Stimulated activated memory B cell treated with anti-CD40 and anti-IgM and Interleukin-4, amounts not matched to agents 10 μg/mL and 1 μg/mL and 100 μg/mL, for 72 hours (primary cell): Measurements from ENCODE around the gene CTNNA1.
A peak's percentile ranks its signal among the peaks of the same experiment; 100 is the strongest.

Experiments used
- ATAC-seq: fragments of 150-1000 bp; cut with Tn5 transposase; 2 replicates; pipeline ENCODE4 v1.10.0; 2021
- H3K27ac Mint-ChIP-seq: one replicate; pipeline ENCODE4 v1.8.0; 2022; ENCODE audit warnings: mild to moderate bottlenecking, mixed read lengths
- H3K27me3 Mint-ChIP-seq: one replicate; pipeline ENCODE4 v1.8.0; 2022; ENCODE audit warnings: mixed read lengths
- H3K36me3 Mint-ChIP-seq: one replicate; pipeline ENCODE4 v1.8.0; 2022; ENCODE audit warnings: mixed read lengths
- H3K4me1 Mint-ChIP-seq: one replicate; pipeline ENCODE4 v1.8.0; 2022; ENCODE audit warnings: mixed read lengths
- H3K4me3 Mint-ChIP-seq: one replicate; pipeline ENCODE4 v1.8.0; 2022; ENCODE audit warnings: mild to moderate bottlenecking, moderate library complexity, mixed read lengths
- H3K9me3 Mint-ChIP-seq: one replicate; pipeline ENCODE4 v1.8.0; 2022; ENCODE audit warnings: mixed read lengths

CTNNA1 gene

GRCh38 chr5:138962614-138963370, 209.6 kb downstream of the CTNNA1 start:
- no peak for ATAC-seq
- H3K4me1 Mint-ChIP-seq = no peaks in the 10 kb centered on the region
- H3K4me3 Mint-ChIP-seq = no peak overlapping the region
- no peaks in the 10 kb centered on the region for H3K27me3 Mint-ChIP-seq
- H3K27ac Mint-ChIP-seq = no peak overlapping the region
- no peaks in the 10 kb centered on the region for H3K36me3 Mint-ChIP-seq
- H3K9me3 Mint-ChIP-seq = no peaks in the 10 kb centered on the region

- Mint-ChIP-seq H3K4me1 (peaks cover 7% of the 10 kb centered on the region), H3K27ac (no peak overlapping the region), H3K4me3 (no peak overlapping the region), H3K9me3 (no peaks in the 10 kb centered on the region), H3K27me3 (no peaks in the 10 kb centered on the region), H3K36me3 (peaks cover 4% of the 10 kb centered on the region)
- no peak for ATAC-seq
Measured at GRCh38 chr5:138963763-138964371, 210.6 kb downstream of the CTNNA1 start.

- Mint-ChIP-seq H3K9me3 (no peaks in the 10 kb centered on the region), H3K27ac (no peak overlapping the region), H3K4me3 (no peak overlapping the region), H3K27me3 (no peaks in the 10 kb centered on the region), H3K36me3 (peaks cover 4% of the 10 kb centered on the region), H3K4me1 (peaks cover 7% of the 10 kb centered on the region)
- ATAC-seq = no peak
Measured at GRCh38 chr5:138964647-138965201, 211.5 kb downstream of the CTNNA1 start.

GRCh38 chr5:138965626-138966025, 212.4 kb downstream of the CTNNA1 start:
- H3K4me1 Mint-ChIP-seq = peaks cover 7% of the 10 kb centered on the region
- H3K36me3 Mint-ChIP-seq = peaks cover 4% of the 10 kb centered on the region
- H3K27me3 Mint-ChIP-seq = no peaks in the 10 kb centered on the region
- H3K4me3 Mint-ChIP-seq = no peak overlapping the region
- H3K9me3 Mint-ChIP-seq = no peaks in the 10 kb centered on the region
- H3K27ac Mint-ChIP-seq = no peak overlapping the region
- no peak for ATAC-seq

GRCh38 chr5:138966236-138966985, 213.2 kb downstream of the CTNNA1 start:
- no peak for ATAC-seq
- Mint-ChIP-seq H3K4me1 (peaks cover 7% of the 10 kb centered on the region), H3K4me3 (no peak overlapping the region), H3K27me3 (no peaks in the 10 kb centered on the region), H3K27ac (no peak overlapping the region), H3K9me3 (no peaks in the 10 kb centered on the region), H3K36me3 (peaks cover 7% of the 10 kb centered on the region)

GRCh38 chr5:138967791-138968448, 214.7 kb downstream of the CTNNA1 start:
- no peaks in the 10 kb centered on the region for H3K27me3 Mint-ChIP-seq
- no peak overlapping the region for H3K4me3 Mint-ChIP-seq
- ATAC-seq = peak; percentile 69
- no peak overlapping the region for H3K27ac Mint-ChIP-seq
- H3K4me1 Mint-ChIP-seq = peaks cover 7% of the 10 kb centered on the region
- H3K9me3 Mint-ChIP-seq = no peaks in the 10 kb centered on the region
- H3K36me3 Mint-ChIP-seq = peaks cover 19% of the 10 kb centered on the region

- no peak for ATAC-seq
- no peaks in the 10 kb centered on the region for H3K27me3 Mint-ChIP-seq
- peaks cover 19% of the 10 kb centered on the region for H3K36me3 Mint-ChIP-seq
- H3K4me3 Mint-ChIP-seq = no peak overlapping the region
- peaks cover 7% of the 10 kb centered on the region for H3K4me1 Mint-ChIP-seq
- H3K27ac Mint-ChIP-seq = no peak overlapping the region
- H3K9me3 Mint-ChIP-seq = no peaks in the 10 kb centered on the region
Measured at GRCh38 chr5:138968601-138969000, 215.4 kb downstream of the CTNNA1 start.

- H3K36me3 Mint-ChIP-seq = peaks cover 19% of the 10 kb centered on the region
- H3K27ac Mint-ChIP-seq = no peak overlapping the region
- no peak for ATAC-seq
- no peak overlapping the region for H3K4me3 Mint-ChIP-seq
- peaks cover 7% of the 10 kb centered on the region for H3K4me1 Mint-ChIP-seq
- H3K27me3 Mint-ChIP-seq = no peaks in the 10 kb centered on the region
- no peaks in the 10 kb centered on the region for H3K9me3 Mint-ChIP-seq
Measured at GRCh38 chr5:138969323-138970002, 216.2 kb downstream of the CTNNA1 start.

- H3K36me3 Mint-ChIP-seq = peaks cover 19% of the 10 kb centered on the region
- no peaks in the 10 kb centered on the region for H3K9me3 Mint-ChIP-seq
- ATAC-seq = no peak
- H3K4me3 Mint-ChIP-seq = no peak overlapping the region
- H3K27ac Mint-ChIP-seq = no peak overlapping the region
- H3K4me1 Mint-ChIP-seq = peaks cover 12% of the 10 kb centered on the region
- H3K27me3 Mint-ChIP-seq = no peaks in the 10 kb centered on the region
Measured at GRCh38 chr5:138972230-138972629, 219.0 kb downstream of the CTNNA1 start.

- Mint-ChIP-seq H3K9me3 (no peaks in the 10 kb centered on the region), H3K27ac (no peak overlapping the region), H3K27me3 (no peaks in the 10 kb centered on the region), H3K4me3 (no peak overlapping the region), H3K36me3 (peaks cover 19% of the 10 kb centered on the region), H3K4me1 (peaks cover 12% of the 10 kb centered on the region)
- ATAC-seq = no peak
Measured at GRCh38 chr5:138972836-138973235, 219.6 kb downstream of the CTNNA1 start.

GRCh38 chr5:138974227-138975063, 221.2 kb downstream of the CTNNA1 start:
- H3K36me3 Mint-ChIP-seq = peaks cover 14% of the 10 kb centered on the region
- no peaks in the 10 kb centered on the region for H3K27me3 Mint-ChIP-seq
- ATAC-seq = no peak
- no peak overlapping the region for H3K4me3 Mint-ChIP-seq
- H3K27ac Mint-ChIP-seq = no peak overlapping the region
- no peaks in the 10 kb centered on the region for H3K9me3 Mint-ChIP-seq
- peaks cover 5% of the 10 kb centered on the region for H3K4me1 Mint-ChIP-seq

GRCh38 chr5:138975098-138975847, 222.0 kb downstream of the CTNNA1 start:
- H3K27me3 Mint-ChIP-seq = no peaks in the 10 kb centered on the region
- H3K4me3 Mint-ChIP-seq = no peak overlapping the region
- H3K9me3 Mint-ChIP-seq = no peaks in the 10 kb centered on the region
- H3K36me3 Mint-ChIP-seq = peaks cover 18% of the 10 kb centered on the region
- H3K27ac Mint-ChIP-seq = peak overlapping the region; percentile 38
- peaks cover 5% of the 10 kb centered on the region for H3K4me1 Mint-ChIP-seq
- ATAC-seq = peak; percentile 67

GRCh38 chr5:138978080-138978479, 224.9 kb downstream of the CTNNA1 start:
- Mint-ChIP-seq H3K36me3 (peaks cover 10% of the 10 kb centered on the region), H3K4me1 (peaks cover 5% of the 10 kb centered on the region), H3K27ac (no peak overlapping the region), H3K27me3 (no peaks in the 10 kb centered on the region), H3K9me3 (no peaks in the 10 kb centered on the region), H3K4me3 (no peak overlapping the region)
- no peak for ATAC-seq
